GM12878 (cell line): ENCODE measurements around the gene ACYP1. TPM values are rescaled to one million over a fixed set of nuclear protein-coding genes. Genes with fewer than 3 reads are reported as not detected.
A peak's percentile ranks its signal among the peaks of the same experiment; 100 is the strongest.

Experiments
- ATAC-seq: fragments of 200-7000 bp; cut with Tn5 transposase; 3 replicates; pipeline ENCODE4 v1.9.1; 2020; ENCODE audit warnings: mild to moderate bottlenecking, moderate library complexity
- BruUV-seq: library from RNA; stranded (reverse); fragments of 400-500 nt; replicated peaks from 2 replicates; lab custom pipeline; 2021; lab: Mats Ljungman, UMichigan
- CTCF ChIA-PET: fragments of 300-600 bp; sonication (Branson Sonifier 250); formaldehyde crosslinking; extraction: SDS; loops from one replicate; lab custom pipeline; 2021; ENCODE audit warnings: inconsistent platforms; lab: Yijun Ruan, JAX
- POLR2A ChIA-PET: fragments of 350-600 bp; formaldehyde crosslinking; extraction: SDS; loops from one replicate; lab custom pipeline; 2021; ENCODE audit warnings: inconsistent platforms; lab: Charles Lee
- RAD21 ChIA-PET: fragments of 300-600 bp; sonication (Branson Sonifier 250); formaldehyde crosslinking; loops from one replicate; lab custom pipeline; 2023; ENCODE audit warnings: antibody characterized with exemption; ENCODE audit not compliant: unreplicated experiment; lab: Charles Lee
- SMC1A ChIA-PET: fragments of 300-600 bp; sonication (Branson Sonifier 250); formaldehyde crosslinking; loops from one replicate; lab custom pipeline; 2023; ENCODE audit not compliant: unreplicated experiment, uncharacterized antibody; lab: Charles Lee
- DNase-seq: peaks from one replicate; pipeline ENCODE4 v3.0.0-alpha.2; 2011; ENCODE audit warnings: low read depth, low spot score
- FAIRE-seq: peaks from 3 replicates; lab custom pipeline; 2011; peaks lifted over from hg19 to GRCh38; lab: Jason Lieb, UNC
- H2AFZ ChIP-seq: 2 replicates; pipeline ENCODE4 v1.6.0; 2011; ENCODE audit warnings: low read depth, low read length, control low read depth; ENCODE audit not compliant: control insufficient read depth
- H3K27ac ChIP-seq: 2 replicates; pipeline ENCODE4 v1.5.1; 2011; ENCODE audit warnings: control low read depth; ENCODE audit not compliant: control insufficient read depth, insufficient read depth
- H3K27me3 ChIP-seq, 2 experiments: replicated peaks in 1 of 2; 2 replicates each; pipeline versions ENCODE4 v1.6.0 to v1.6.1; 2011; ENCODE audit warnings: low read length in 1 of 2; ENCODE audit not compliant: control insufficient read depth in 2 of 2, insufficient read depth in 2 of 2
- H3K36me3 ChIP-seq, 2 experiments: 2 replicates each; pipeline ENCODE4 v1.5.1; 2011; ENCODE audit warnings: low read length in 1 of 2; ENCODE audit not compliant: control insufficient read depth in 2 of 2, insufficient read depth in 2 of 2
- H3K4me1 ChIP-seq: 2 replicates; pipeline ENCODE4 v1.6.1; 2011; ENCODE audit warnings: mild to moderate bottlenecking, low read length, moderate library complexity, mixed read lengths; ENCODE audit not compliant: control insufficient read depth, insufficient read depth
- H3K4me2 ChIP-seq: 2 replicates; pipeline ENCODE4 v1.6.0; 2011; ENCODE audit warnings: control low read depth; ENCODE audit not compliant: control insufficient read depth, insufficient read depth
- H3K4me3 ChIP-seq: fragments of 200-600 bp; sonication (generic); 2 replicates; pipeline ENCODE4 v1.5.1; 2016
- H3K79me2 ChIP-seq: 2 replicates; pipeline ENCODE4 v1.6.0; 2011; ENCODE audit warnings: low read length; ENCODE audit not compliant: control insufficient read depth, insufficient read depth
- H3K9ac ChIP-seq: 2 replicates; pipeline ENCODE4 v1.8.0; 2011; ENCODE audit warnings: low read length, control low read depth, mixed read lengths; ENCODE audit not compliant: control insufficient read depth, insufficient read depth
- H3K9me3 ChIP-seq: replicated peaks from 3 replicates; pipeline ENCODE4 v1.5.1; 2011; ENCODE audit warnings: mild to moderate bottlenecking, low read length; ENCODE audit not compliant: control insufficient read depth, insufficient read depth
- H4K20me1 ChIP-seq: 2 replicates; pipeline ENCODE4 v1.6.0; 2011; ENCODE audit not compliant: control insufficient read depth, insufficient read depth
- BACH1 ChIP-seq: fragments of 450-650 bp; IDR thresholded peaks from 2 replicates; pipeline ENCODE4 v1.6.1; 2017; ENCODE audit warnings: mild to moderate bottlenecking, borderline replicate concordance
- HSF1 ChIP-seq: fragments of 150-350 bp; IDR thresholded peaks from 2 replicates; pipeline ENCODE4 v1.6.1; 2014; ENCODE audit warnings: mild to moderate bottlenecking, low read depth, low read length
- IKZF1 ChIP-seq: fragments of 450-650 bp; conservative IDR thresholded peaks from 2 replicates; pipeline ENCODE4 v1.6.1; 2017; ENCODE audit warnings: antibody characterized with exemption, mild to moderate bottlenecking
- KLF5 ChIP-seq: fragments of 450-650 bp; IDR thresholded peaks from 2 replicates; pipeline ENCODE4 v1.6.1; 2014; ENCODE audit warnings: mild to moderate bottlenecking; ENCODE audit not compliant: partially characterized antibody
- MAX ChIP-seq: IDR thresholded peaks from 2 replicates; pipeline ENCODE4 v1.6.1; 2012; ENCODE audit warnings: low read depth, low read length, improper control_type of control experiment
- RCOR1 ChIP-seq: conservative IDR thresholded peaks from 2 replicates; pipeline ENCODE4 v1.6.1; 2012; ENCODE audit warnings: low read depth, low read length, improper control_type of control experiment
- SMAD1 ChIP-seq: fragments of 450-650 bp; IDR thresholded peaks from 2 replicates; pipeline ENCODE4 v1.6.1; 2018; ENCODE audit warnings: mild to moderate bottlenecking, low read depth; ENCODE audit not compliant: partially characterized antibody
- ZNF207 ChIP-seq: fragments of 450-650 bp; IDR thresholded peaks from 2 replicates; pipeline ENCODE4 v1.6.1; 2014; ENCODE audit warnings: antibody characterized with exemption, mild to moderate bottlenecking, borderline replicate concordance
- WGBS: methylation state at CpG from one replicate; pipeline ENCODE4 v1.1.6; 2016; ENCODE audit warnings: low lambda C conversion rate; ENCODE audit not compliant: insufficient replicate concordance, insufficient coverage; ENCODE audit errors: missing lambda C conversion rate; 5-methylcytosine and 5-hydroxymethylcytosine counted together
- in situ Hi-C: fragments of 300-500 bp; cut with MboI; formaldehyde crosslinking; loops from 9 replicates; pipeline ENCODE4 v1.14.3; 2018; ENCODE audit warnings: mixed read lengths
- intact Hi-C: fragments of 100-400 bp; cut with micrococcal nuclease; formaldehyde crosslinking; loops from one replicate; pipeline ENCODE4 v1.14.2; 2022; ENCODE audit not compliant: unreplicated experiment
- polyA plus RNA-seq, 11 experiments: library from polyadenylated mRNA; depleted of rRNA in 4 of 11; unstranded in 6 of 11; stranded (reverse) in 5 of 11; fragments of >200 nt; fragmentation: Nextera tagmentation in 4 of 11; fragmentation: Illumina TruSeq in 1 of 11; extraction: Ambion mirVana in 4 of 11; extraction: Trizol in 1 of 11; gene quantifications; 1 replicate in 1 of 11; 2 replicates in 10 of 11; pipeline versions ENCODE4 v1.2.1 to v1.2.3, GENCODE V29; 2011 to 2016; ENCODE audit warnings: inconsistent platforms in 2 of 11, missing spikeins in 2 of 11, low read depth in 1 of 11
- total RNA-seq, 4 experiments: library from RNA; depleted of rRNA in 3 of 4; stranded (reverse); fragments of >200 nt in 3 of 4; fragmentation: Illumina TruSeq in 1 of 4; extraction: Trizol in 1 of 4; gene quantifications; 2 replicates each; pipeline versions ENCODE4 v1.2.1 to v1.2.3, GENCODE V29; 2013 to 2021

The ACYP1 gene
- total and polyA plus RNA-seq, 10 of the 15 experiments (the other 5 are each of a cell fraction or from before 2014, with no cell fraction given), result 18.2 to 52.6 (median 43.5) TPM

GRCh38 chr14:75067212-75067611 lies 3.4 kb upstream of the ACYP1 start:
- Histone ChIP-seq H3K79me2 (peaks cover 19% of the 10 kb centered on the region), H3K4me1 (peaks cover 8% of the 10 kb centered on the region), H2AFZ (no peak overlapping the region), H3K27me3 (no peaks in the 10 kb centered on the region), H3K4me2 (peak overlapping the region; percentile 91; the same call in 1 of the 2 replicates), H3K4me3 (0 out of 2 replicates have a peak overlapping the region, but pooled peaks have one; percentile 79), H4K20me1 (no peaks in the 10 kb centered on the region), H3K9ac (no peak overlapping the region), H3K27ac (no peak overlapping the region), H3K36me3 (no peaks in the 10 kb centered on the region), H3K9me3 (no peaks in the 10 kb centered on the region)
- WGBS, result 55% methylated on average over 1 of the region's 1 CpG
- FAIRE-seq (no peak), ATAC-seq (no peak), DNase-seq (no peak)
- ChIA-PET RAD21 (no interaction called here), SMC1A (interaction anchor here (1.0 to 1.3 kb wide), 2 partner anchors 8 to 137 kb away, joined by 3 read pairs; no protein-coding TSS in a partner anchor), POLR2A (interaction anchor here (0.5 to 0.7 kb wide), 4 partner anchors 15 to 1550 kb away, joined by 3 to 5 read pairs (median 3); no protein-coding TSS in a partner anchor), CTCF (interaction anchor here (1.4 kb wide), 1 partner anchor 21 kb away, joined by 3 read pairs; no protein-coding TSS in a partner anchor)
- in situ Hi-C loops, result no loop called here
- TF ChIP-seq ZNF207, result no peak
- no peak for TF ChIP-seq IKZF1
- no peak for TF ChIP-seq HSF1
- no peak for TF ChIP-seq BACH1
- TF ChIP-seq RCOR1, result no peak
- no peak for TF ChIP-seq MAX
- TF ChIP-seq SMAD1, result no peak
- no peak for TF ChIP-seq KLF5
- intact Hi-C loops, result no loop called here
- BruUV-seq, result no TSS peak
